Fibroblast of peridontal ligament (primary cell): Measurements from ENCODE around the gene PRMT7.

Experiments used
- DNase-seq: peaks from one replicate; pipeline ENCODE4 v3.0.0-alpha.2; 2010; ENCODE audit errors: extremely low read depth

Gene PRMT7

GRCh38 chr16:68347605-68348004 lies 36.8 kb downstream of the PRMT7 start:
- DNase-seq: no peak

- no peak for DNase-seq
Observed at GRCh38 chr16:68348639-68349445, 38.0 kb downstream of the PRMT7 start.

GRCh38 chr16:68349838-68350410 lies 39.1 kb downstream of the PRMT7 start:
- DNase-seq: no peak

- DNase-seq: no peak
Observed at GRCh38 chr16:68350813-68351350, 40.1 kb downstream of the PRMT7 start.

- no peak for DNase-seq
Observed at GRCh38 chr16:68351463-68351862, 40.6 kb downstream of the PRMT7 start.

- DNase-seq: no peak
Observed at GRCh38 chr16:68351991-68352431, 41.2 kb downstream of the PRMT7 start.

GRCh38 chr16:68353366-68353765 lies 42.5 kb downstream of the PRMT7 start:
- DNase-seq: no peak

GRCh38 chr16:68354816-68355215 lies 44.0 kb downstream of the PRMT7 start:
- no peak for DNase-seq

GRCh38 chr16:68355447-68356248 lies 44.8 kb downstream of the PRMT7 start:
- no peak for DNase-seq

GRCh38 chr16:68356249-68356918 lies 45.6 kb downstream of the PRMT7 start:
- DNase-seq: no peak

GRCh38 chr16:68356919-68357286 lies 46.1 kb downstream of the PRMT7 start:
- no peak for DNase-seq

GRCh38 chr16:68357521-68357922 lies 46.7 kb downstream of the PRMT7 start:
- DNase-seq: no peak

- DNase-seq: no peak
Observed at GRCh38 chr16:68357923-68358322, 47.1 kb downstream of the PRMT7 start.

- no peak for DNase-seq
Observed at GRCh38 chr16:68358951-68359350, 48.1 kb downstream of the PRMT7 start.

- no peak for DNase-seq
Observed at GRCh38 chr16:68359398-68360191, 48.8 kb downstream of the PRMT7 start.

- DNase-seq: no peak
Observed at GRCh38 chr16:68360547-68360946, 49.7 kb downstream of the PRMT7 start.

- DNase-seq: no peak
Observed at GRCh38 chr16:68360956-68361355, 50.1 kb downstream of the PRMT7 start.

GRCh38 chr16:68361485-68361884 lies 50.7 kb downstream of the PRMT7 start:
- no peak for DNase-seq

- DNase-seq: no peak
Observed at GRCh38 chr16:68362262-68362913, 51.6 kb downstream of the PRMT7 start.

GRCh38 chr16:68362947-68363657 lies 52.3 kb downstream of the PRMT7 start:
- DNase-seq: no peak
